Activated CD4-positive, alpha-beta T cell treated with anti-CD3 and anti-CD28 coated beads, Interleukin-10, Interleukin-2, amounts not matched to agents 100 ng/mL and 50 ng/mL, durations not matched to agents 16 hours and 8 hours (primary cell): ENCODE results near the gene ANKRD33.
A peak's percentile ranks its signal among the peaks of the same experiment; 100 is the strongest.
"Not testable (repeated sequence)": the region's sequence is repeated elsewhere in the genome, so short reads cannot be mapped to it uniquely, and the experiment has no call there.

Experiments
- DNase-seq: peaks from one replicate; pipeline ENCODE4 v3.0.0-alpha.2; 2020

Gene ANKRD33

DNA sequence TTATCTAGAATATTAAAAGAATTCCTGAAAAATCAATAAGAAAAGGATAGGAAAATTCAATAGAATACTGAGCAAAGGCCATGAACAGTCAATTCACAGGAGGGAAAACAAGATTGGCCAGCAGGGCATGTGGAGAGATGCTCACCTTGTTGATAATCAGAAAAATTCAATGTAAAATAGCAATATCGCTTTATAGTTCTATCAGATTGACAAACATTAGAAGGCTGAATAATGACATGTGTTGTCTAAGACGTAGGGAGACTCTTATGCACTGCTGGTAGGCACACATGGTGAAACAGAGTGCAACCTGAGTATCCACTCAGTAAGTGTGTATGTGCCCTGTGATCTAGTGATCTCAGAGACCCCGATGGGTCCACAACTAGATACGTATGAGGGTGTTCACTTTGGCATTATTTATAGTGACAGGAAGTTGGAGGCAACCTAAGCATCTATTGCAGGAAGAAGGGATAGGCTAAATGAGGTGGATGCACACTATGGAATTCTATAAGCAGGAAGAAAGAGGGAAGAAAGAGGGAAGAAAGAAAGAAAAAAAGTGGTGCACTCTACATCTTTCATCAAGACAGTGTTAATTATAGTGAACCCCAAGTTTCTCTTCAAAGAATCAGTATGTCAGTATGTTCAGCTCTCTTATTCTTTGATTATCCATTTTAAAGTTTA is 3.8 kb upstream of the ANKRD33 start:
- DNase-seq = no peak

DNA sequence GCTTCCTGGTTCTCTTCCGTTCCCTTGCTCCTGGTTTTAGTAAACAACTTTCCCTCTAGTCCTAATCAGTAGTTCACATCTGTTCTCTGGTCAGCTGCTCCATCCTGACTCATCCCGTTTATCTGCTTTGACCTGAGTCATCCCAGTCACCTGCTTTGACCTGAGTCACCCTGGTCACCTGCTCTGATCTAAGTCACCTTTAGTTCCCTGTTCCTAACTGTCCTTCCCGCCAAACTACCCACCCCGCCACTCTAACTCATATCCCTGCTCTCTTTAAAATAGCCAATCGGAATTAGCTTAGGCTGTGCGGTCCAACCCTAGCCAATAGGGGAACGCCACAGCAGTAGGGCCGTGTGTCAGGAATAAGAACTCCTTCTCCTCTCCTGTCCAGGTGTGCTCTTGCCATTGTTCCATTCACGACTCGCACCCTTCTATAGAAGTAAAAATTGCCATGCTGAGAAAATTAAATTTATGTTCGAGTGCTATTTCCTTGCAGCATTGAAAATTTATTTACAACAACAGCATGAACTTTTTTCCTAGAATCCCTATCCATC is 3.1 kb upstream of the ANKRD33 start:
- peak; percentile 17 for DNase-seq

DNA sequence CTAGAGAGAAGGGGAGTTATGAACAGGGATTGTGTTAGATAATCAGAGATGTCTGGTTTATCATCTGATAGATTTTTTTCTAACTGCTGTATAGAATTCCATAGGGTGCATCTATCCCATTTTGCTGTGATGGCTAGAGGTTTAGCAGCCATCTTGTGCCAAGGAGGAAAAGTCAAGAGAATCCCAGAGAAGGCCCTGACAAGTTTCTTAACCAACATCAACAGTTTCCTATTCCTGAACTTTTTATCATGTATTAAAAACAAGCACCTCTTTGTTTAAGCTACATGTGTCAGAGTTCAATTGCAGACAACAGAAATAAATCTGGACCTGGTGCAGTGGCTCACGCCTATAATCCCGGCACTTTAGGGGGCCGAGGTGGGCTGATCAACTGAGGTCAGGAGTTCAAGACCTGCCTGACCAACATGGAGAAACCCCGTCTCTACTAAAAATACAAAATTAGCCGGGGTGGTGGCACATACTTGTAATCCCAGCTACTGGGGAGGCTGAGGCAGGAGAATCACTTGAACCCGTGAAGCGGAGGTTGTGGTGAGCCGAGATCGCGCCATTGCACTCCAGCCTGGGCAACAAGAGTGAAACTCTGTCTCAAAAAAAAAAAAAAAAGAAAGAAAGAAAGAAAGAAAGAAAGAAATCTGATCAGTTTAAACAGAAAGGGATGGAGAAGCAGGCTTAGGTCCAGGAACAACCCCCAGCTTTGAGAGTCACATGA is 2.4 kb upstream of the ANKRD33 start:
- not testable (repeated sequence) for DNase-seq

DNA sequence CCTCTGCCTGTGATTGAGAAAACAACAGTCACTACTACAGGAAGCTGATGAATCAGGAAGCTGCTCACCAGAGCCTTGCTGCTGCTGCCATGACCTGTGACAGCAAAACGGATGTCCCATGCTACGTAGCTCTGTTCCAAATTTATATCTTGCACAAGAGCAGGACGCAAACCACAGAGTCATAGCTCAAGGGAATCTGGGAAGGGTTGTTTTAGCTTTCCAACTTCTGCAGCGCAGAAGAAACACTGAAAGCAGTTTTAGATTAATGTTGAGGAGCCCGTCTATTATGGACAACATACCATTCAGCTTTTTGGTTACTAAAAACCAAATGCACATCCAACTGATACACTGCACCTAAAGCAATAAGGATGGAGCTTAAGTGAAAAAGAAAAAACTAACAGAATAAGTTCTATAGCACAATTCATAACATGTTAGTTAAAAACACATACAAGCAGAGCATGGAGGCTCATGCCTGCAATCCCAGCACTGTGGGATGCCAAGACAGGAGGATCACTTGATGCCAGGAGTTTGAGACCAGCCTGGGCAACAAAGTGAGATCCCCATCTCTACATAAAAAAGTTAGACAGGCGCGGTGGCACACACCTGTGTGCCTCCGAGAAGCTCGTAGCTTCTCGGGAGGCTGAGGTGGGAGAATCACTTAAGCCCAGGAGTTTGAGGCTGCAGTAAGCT is 1.7 kb upstream of the ANKRD33 start:
- DNase-seq = peak; percentile 77

DNA sequence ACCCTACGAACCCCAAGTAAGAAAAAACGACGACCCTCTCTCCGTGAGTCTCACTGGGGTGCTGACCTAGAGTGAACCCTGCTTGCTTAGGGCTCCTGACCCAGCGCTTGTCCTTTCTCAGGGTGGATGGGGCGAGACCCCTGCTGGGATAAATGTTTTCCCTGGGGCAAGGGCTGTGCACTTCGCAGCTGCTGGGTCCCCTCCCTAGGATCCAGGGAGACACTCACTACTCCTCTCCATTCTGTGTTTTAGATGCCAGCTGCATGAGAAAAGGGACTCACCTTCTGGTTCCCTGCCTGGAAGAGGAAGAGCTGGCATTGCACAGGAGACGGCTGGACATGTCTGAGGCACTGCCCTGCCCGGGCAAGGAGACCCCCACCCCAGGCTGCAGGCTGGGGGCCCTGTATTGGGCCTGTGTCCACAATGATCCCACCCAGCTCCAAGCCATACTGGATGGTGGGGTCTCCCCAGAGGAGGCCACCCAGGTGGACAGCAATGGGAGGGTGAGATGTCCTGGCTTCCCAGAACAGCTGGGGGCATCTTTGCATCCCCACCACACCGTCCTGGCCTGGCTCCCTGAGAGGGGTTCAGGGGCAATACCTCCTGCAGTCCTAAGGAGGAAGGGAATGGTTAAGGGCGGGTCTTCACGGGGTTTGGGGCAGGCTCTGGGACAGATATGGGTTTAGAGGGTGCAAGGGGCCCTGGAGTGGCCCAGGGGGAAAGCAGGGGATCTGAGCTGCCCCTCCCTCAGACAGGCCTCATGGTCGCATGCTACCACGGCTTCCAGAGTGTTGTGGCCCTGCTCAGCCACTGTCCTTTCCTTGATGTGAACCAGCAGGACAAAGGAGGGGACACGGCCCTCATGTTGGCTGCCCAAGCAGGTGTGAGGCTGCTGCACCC is 663 bp downstream of the ANKRD33 start:
- no peak for DNase-seq

DNA sequence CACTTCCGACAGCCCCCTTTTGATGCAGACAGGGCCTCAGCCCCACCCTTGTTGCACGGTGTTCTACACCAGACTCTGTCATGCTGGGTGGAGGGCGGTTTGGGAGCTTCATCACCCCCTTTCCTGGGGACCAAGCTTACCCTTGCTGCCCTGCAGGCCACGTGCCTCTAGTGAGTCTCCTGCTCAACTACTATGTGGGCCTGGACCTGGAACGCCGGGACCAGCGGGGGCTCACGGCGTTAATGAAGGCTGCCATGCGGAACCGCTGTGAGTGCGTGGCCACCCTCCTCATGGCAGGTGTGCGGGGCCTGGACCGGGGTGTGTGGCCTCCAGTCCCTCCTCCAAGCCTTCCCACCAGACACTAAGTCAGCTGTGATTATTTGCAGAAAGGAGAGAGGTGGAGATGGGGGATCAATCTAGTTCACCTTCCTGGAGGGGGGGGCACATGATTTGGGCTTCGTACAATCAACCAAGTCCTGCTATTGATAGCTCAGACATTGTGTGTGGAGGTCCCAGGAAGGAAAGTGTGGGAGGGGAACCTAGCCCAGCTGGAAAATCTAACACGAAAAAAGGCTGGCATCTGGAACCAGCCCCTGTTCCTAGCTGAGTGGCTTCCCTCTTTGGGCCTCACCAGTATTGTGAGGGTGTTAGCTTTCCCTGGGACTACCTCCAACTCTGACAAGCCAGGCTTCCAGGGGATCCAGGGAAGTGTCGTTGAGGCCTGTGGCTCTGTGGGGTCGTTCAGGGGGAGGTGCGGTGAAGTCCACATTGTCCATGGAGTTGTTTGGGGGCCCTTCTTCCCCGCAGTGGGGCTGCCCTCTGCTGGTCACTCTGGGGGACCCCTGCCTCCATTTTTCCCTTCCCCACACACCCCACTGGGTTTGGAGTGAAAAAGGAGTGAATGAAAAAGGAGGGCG is 1.6 kb downstream of the ANKRD33 start:
- no peak for DNase-seq

DNA sequence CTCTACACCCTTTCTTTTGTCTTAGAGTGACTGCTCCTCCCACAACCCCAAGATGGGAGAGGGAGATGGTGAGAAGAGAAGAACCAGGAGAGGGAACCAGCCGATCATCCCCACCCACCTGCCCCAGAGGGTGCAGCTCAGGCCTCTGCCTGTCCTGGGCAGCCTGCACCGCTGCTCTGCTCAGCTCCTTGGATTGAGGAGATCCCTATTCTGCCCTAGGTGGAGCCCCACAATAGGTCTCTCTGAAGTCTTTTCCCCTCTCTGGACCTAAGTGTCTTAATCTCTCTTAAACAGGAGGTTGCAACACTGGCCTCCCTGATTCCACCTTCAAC is 2.2 kb downstream of the ANKRD33 start:
- no peak for DNase-seq

DNA sequence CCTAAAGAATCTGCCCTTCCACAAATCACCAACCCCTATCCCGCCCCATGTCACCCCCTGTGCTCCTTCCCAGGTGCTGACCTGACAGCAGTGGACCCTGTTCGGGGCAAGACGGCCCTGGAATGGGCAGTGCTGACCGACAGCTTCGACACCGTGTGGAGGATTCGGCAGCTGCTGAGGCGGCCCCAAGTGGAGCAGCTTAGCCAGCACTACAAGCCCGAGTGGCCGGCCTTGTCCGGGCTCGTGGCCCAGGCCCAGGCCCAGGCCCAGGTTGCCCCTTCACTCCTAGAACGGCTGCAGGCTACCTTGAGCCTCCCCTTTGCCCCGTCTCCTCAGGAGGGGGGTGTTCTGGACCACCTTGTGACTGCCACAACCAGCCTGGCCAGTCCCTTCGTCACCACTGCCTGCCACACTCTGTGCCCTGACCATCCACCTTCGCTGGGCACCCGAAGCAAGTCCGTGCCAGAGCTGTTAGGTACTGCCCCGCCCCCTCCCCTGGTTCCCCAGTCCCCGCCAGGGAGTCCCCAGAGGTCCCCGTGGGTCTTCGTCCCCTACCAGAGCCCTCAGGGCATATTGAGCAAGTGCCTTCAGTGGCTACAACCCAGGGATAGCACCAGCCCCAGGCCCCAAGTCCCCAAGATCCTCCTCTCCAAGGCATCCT is 2.7 kb downstream of the ANKRD33 start:
- no peak for DNase-seq

DNA sequence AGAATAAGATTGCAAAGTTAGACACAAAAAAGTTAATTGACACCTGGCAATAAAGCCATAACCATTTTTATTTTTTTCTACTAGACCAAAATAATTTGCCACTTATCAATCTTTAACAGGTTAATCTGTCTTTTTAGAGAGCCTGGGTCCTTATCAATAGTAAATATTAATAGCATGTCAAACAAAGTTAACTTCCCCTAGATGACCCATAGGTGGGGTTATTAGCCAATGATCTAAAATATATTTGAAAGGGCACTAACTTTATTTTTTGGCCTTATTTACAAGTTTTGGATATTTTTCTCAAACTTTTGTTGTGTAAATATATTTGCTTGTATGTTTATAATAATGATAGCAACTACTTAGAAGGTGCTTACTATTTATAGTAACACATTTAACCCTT is 3.9 kb downstream of the ANKRD33 start:
- DNase-seq = no peak

DNA sequence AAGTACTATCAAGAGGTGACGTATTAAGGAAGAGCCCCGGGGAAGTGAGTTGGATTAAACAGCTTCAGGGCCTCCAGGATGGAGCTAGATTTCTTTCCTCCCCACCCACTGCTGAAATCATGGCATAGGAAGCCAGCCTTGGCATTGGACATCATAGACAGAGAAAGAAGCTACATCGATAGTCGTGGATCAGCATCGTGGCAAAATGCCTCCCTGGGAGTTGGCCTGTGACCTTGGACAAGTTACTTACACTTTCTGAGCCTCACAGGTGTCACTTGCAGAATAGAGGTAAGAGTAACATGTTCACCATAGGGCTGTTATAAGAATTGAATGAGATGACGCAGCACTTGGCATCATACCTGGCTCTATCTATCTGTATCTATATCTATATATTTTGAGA is 5.9 kb downstream of the ANKRD33 start:
- no peak for DNase-seq

DNA sequence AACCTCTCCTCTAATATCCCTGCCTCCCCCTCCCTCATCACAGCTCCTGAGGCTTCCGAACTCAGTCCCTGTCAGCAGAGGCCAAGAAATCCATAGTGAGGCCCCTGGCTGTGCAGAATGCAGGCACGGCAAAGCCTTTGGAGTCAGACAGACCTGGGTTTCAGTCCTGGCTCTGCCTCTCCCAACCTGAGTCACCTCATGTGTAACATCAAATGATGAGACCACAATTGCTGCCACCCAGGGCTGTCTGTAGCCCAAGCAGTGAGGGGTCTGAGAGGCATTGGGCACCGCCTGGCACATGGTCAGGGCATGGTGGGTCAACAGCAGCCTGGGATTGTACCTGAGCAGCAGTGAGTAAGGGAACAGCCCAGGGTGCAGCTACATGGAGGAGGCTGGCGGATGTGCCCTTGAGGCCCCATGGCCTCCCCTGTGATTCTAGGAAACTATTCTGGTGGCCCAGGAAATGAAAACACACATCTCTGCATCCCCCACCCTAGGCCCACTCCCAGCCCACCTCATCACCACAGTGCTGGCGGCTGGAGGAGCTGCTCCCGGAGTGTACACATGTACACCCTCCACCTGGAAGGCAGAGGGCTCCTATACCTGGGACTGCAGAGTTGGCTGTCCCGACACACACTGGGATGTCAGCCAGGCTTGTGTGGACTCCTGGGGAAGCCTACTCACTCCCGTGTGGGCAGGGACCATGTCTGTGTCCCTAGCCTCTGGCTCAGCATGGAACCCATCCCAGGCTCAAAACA is 7.7 kb downstream of the ANKRD33 start:
- DNase-seq = no peak

DNA sequence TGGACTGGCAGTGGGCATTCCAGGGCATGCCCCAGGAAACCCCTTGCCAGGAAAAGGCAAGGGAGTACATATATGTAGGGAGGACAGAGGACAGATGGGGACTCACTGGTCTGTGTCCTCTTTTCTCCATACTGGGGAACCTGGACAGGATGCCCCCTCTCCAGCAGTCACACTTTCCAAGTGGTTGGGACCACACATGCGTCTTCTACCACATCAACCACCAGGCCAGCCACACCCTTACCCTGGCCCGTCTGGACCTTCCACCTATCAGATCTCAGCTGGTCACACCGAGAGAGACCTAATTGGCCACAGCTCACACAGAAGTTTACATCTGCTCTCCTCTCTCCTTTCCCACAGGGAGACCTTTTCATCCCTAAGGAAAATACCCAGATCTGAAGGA is 8.3 kb downstream of the ANKRD33 start:
- no peak for DNase-seq

DNA sequence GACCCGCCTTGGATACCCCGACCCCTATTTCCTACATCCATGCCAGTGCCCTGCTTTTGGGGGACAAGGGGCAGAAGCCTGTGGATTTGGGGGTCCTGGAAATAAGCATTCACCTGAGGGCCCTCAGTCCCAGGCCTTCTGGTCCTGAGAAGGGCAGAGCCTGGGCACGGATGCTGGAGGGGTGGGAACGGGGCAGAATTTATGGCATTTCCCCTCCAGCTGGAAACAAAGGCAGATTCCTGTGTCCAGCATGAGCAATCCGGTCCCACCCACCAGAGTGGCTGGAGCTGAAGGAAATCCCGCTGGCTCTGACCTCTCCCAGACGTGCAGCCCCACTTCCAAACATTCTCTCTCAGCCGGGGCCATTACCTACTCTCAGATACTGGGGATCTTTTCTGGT is 9.3 kb downstream of the ANKRD33 start:
- no peak for DNase-seq

DNA sequence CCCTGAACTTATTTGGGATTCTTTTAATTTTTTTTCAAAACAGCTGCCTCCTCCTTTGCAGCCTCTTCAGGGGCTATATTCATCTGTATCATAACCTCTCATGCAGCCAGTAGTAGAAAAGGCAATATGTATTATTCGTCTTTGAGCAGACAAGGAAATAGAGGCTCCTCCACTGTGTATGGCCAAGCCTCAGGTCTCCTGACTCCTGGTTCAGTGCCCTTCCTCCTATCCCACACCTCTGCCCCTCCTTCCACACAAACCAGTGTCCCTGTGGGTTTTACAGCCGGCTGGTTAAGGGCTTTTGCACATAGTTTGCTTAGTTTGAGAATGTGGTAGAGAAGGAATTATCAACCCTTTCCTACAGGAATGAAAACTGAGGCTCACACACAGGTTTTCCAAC is 10.6 kb downstream of the ANKRD33 start:
- DNase-seq = no peak

DNA sequence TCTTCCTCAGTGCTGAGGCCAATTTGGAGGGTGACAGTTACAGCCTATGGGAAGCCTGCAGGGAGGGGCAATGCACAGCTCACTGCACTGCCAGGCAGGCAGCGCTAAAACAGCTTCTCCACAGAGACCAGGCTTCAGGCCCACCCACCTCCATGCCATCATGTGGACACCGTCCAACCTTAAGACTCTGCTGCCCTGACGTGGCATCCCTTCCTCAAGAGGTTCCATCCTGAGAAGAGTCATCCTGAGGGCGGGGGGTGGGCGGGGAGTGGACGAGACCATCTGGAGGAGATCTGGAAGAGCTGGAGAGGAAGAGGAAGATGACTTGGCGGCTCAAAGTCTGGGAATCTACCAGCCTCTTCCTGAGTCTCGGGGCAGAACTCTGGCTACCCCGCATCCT is 11.0 kb downstream of the ANKRD33 start:
- no peak for DNase-seq

DNA sequence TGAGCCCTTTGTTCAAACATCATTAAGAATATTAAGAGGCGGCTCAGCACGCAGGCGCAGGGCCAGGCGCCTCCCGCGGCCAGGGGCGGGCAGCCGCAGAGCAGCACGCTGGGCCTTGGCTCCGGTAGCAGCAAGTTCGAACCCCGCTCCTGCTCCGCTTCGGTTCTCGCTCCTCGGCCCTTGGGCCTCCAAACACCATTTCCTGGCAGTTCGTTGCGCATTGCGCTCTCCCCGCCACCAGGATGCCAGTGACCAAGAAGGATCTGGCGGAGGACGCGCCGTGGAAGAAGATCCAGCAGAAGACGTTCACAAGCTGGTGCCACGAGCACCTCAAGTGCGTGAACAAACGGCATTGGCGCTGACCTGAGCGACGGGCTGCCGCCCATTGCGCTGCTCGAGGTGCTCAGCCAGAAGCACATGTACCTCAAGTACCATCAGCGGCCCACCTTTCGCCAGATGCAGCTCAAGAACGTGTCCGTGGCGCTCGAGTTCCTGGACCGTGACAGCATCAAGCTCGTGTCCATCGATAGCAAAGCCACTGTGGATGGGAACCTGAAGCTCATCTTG is 12.5 kb downstream of the ANKRD33 start:
- no peak for DNase-seq

DNA sequence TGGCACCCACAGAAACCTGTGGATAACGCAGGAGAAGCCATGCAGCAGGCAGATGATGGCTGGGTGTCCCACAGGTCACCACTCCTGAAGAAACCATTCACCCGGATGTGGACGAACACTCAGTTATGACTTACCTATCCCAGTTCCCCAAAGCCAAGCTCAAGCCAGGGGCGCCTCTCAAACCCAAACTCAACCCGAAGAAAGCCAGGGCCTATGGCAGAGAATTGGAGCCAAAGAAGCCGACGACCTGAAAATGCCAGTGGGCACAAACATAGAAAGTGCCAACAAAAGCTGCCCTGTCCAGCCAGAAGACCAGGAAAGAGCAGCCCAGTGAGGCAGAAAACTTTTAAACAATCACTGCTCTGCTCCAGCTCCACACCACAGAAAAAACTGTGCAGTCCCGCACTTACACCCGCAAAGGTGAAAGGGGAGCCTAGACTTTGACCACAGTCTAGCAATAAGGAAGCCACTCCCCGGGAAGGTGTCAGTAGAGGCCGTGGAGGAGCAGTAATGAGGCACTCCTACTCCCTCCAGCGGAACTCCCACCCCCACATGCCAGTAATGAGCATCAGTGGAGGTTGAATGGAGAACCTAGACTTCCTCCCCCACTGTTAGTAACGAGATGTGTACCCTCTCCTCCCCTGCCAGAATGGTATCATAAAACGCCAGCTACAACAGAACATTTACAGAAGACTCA is 13.4 kb downstream of the ANKRD33 start:
- no peak for DNase-seq

DNA sequence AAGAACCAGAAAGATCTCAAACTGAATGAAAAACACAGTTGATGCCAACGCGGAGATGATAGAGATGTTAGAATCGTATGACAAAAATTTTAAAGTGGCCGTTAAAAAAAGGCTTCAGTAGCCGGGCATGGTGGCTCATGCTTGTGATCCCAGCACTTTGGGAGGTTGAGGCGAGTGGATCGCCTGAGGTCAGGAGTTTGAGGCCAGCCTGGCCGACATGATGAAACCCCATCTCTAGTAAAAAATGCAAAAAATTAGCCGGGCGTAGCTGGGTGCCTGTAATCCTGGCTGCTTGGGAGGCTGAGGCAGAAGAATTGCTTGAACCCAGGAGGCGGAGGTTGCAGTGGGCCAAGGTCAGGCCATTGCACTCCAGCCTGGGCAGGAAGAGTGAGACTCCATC is 14.0 kb downstream of the ANKRD33 start:
- DNase-seq = no peak

DNA sequence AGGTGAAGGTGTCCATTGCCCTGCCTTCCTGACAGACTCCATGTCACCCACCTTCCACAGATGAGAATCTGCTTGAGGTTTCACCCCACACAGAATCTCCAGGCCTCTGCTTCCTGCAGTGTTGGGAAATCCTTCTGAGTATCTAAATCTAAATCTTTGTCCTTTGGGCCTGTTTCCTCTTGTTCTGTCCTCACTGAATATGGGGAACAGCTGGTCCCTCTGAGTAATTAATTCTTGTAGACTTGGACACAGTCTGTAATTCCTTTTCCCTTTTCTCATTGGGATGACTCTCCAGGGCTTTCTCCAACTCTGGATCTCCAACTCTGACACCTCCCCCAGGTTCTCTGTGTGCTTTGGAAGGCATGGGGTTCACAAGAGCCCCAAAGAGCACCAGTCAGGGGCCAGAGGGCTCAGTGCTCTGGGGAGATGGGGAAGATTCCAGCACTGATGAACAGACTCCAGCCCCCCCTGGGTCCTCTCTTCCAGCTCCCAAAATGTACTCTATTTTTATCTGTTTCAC is 17.1 kb downstream of the ANKRD33 start:
- DNase-seq = no peak
